ENCODE measurements around the gene SGMS1. TPM values are rescaled to one million over a fixed set of nuclear protein-coding genes. Genes with fewer than 3 reads are reported as not detected.

SGMS1 gene
- polyA plus RNA-seq, 1 of the 3 experiments (the other 2 are of a cell fraction): 6.3 TPM

GRCh38 chr10:50343702-50344331 lies 279.9 kb downstream of the SGMS1 start:
- H3K36me3 ChIP-seq (replicated peaks in 1 of 2; ENCODE audit: control insufficient read depth in 1 of 2, insufficient read depth in 2 of 2, low read length in 1 of 2): peaks cover 13 to 26% of the 10 kb centered on the region in 2 experiments
- WGBS (ENCODE audit: low lambda C conversion rate): 100% methylated on average over 9 of the region's 12 CpGs
- no peak overlapping the region for H3K27ac ChIP-seq (ENCODE audit: low read depth in 2 of 2, low read length in 1 of 2)
- H2AFZ ChIP-seq (ENCODE audit: low read depth): no peak overlapping the region
- CTCF ChIA-PET: interaction anchor here (1.1 kb wide), 1 partner anchor 279 kb away, joined by 3 read pairs; no protein-coding TSS in a partner anchor
- no peaks in the 10 kb centered on the region for H4K20me1 ChIP-seq (ENCODE audit: insufficient read depth)
- H3K9ac ChIP-seq: no peak overlapping the region
- no peaks in the 10 kb centered on the region for H3K9me3 ChIP-seq
- H3K9me2 ChIP-seq: no peaks in the 10 kb centered on the region
- POLR2A ChIA-PET: no interaction called here
- DNase-seq: no peak
- no peak overlapping the region for H3K4me2 ChIP-seq
- no peaks in the 10 kb centered on the region for H3F3A ChIP-seq (replicated peaks; ENCODE audit: insufficient read depth)
- H3K27me3 ChIP-seq (ENCODE audit: insufficient read depth): no peaks in the 10 kb centered on the region
- H3K79me2 ChIP-seq (ENCODE audit: insufficient read depth): peaks cover 10% of the 10 kb centered on the region; the same call in 1 of the 2 replicates
- TF ChIP-seq MXI1 (IDR thresholded peaks at IDR 0.05; ENCODE audit: low read depth, low read length): no peak
- TF ChIP-seq RCOR1 (IDR thresholded peaks at IDR 0.05; ENCODE audit: low read length): no peak
- no peak for TF ChIP-seq ELF1 (IDR thresholded peaks at IDR 0.05)
- no peak for TF ChIP-seq RXRA (IDR thresholded peaks at IDR 0.05; ENCODE audit: borderline replicate concordance, low read depth)
- TF ChIP-seq CTCF (IDR thresholded peaks at IDR 0.05): no peak
- no peak for TF ChIP-seq FOSL2 (IDR thresholded peaks at IDR 0.05; ENCODE audit: borderline replicate concordance, low read depth)
- TF ChIP-seq IRF3 (IDR thresholded peaks at IDR 0.05; ENCODE audit: low read depth, low read length): no peak
- TF ChIP-seq EZH2phosphoT487 (IDR thresholded peaks at IDR 0.05; ENCODE audit: borderline replicate concordance, low read depth): no peak
- TF ChIP-seq USF1 (IDR thresholded peaks at IDR 0.05; ENCODE audit: borderline replicate concordance, low read depth): no peak
- no peak for TF ChIP-seq TCF12 (IDR thresholded peaks at IDR 0.05)
- no peak overlapping the region for H3K4me3 ChIP-seq (ENCODE audit: low read depth in 2 of 2, low read length in 1 of 2)
- H3K4me1 ChIP-seq (ENCODE audit: control insufficient read depth in 1 of 2, insufficient read depth in 2 of 2, low read depth in 1 of 2, low read length in 1 of 2): no peaks in the 10 kb centered on the region

GRCh38 chr10:50341987-50342386 lies 281.8 kb downstream of the SGMS1 start:
- no peak overlapping the region for H2AFZ ChIP-seq (ENCODE audit: low read depth)
- WGBS (ENCODE audit: low lambda C conversion rate): 89% methylated on average over 2 of the region's 2 CpGs
- peaks cover 5% of the 10 kb centered on the region; the same call in 1 of the 2 replicates for H3K79me2 ChIP-seq (ENCODE audit: insufficient read depth)
- ChIA-PET CTCF (no interaction called here), POLR2A (no interaction called here)
- H3K9me3 ChIP-seq: no peaks in the 10 kb centered on the region
- H3K9me2 ChIP-seq: no peaks in the 10 kb centered on the region
- H3K4me3 ChIP-seq (ENCODE audit: low read depth in 2 of 2, low read length in 1 of 2): no peak overlapping the region
- no peaks in the 10 kb centered on the region for H3F3A ChIP-seq (replicated peaks; ENCODE audit: insufficient read depth)
- no peaks in the 10 kb centered on the region for H3K27me3 ChIP-seq (ENCODE audit: insufficient read depth)
- H4K20me1 ChIP-seq (ENCODE audit: insufficient read depth): no peaks in the 10 kb centered on the region
- H3K36me3 ChIP-seq (replicated peaks in 1 of 2; ENCODE audit: control insufficient read depth in 1 of 2, insufficient read depth in 2 of 2, low read length in 1 of 2): peaks cover 13 to 26% of the 10 kb centered on the region in 2 experiments
- no peak for DNase-seq
- H3K4me1 ChIP-seq (ENCODE audit: control insufficient read depth in 1 of 2, insufficient read depth in 2 of 2, low read depth in 1 of 2, low read length in 1 of 2): no peaks in the 10 kb centered on the region
- H3K4me2 ChIP-seq: no peak overlapping the region
- no peak overlapping the region for H3K9ac ChIP-seq
- no peak overlapping the region for H3K27ac ChIP-seq (ENCODE audit: low read depth in 2 of 2, low read length in 1 of 2)
- TF ChIP-seq NFIC (IDR thresholded peaks at IDR 0.05; ENCODE audit: borderline replicate concordance) (no peak), JUND (IDR thresholded peaks at IDR 0.05) (no peak), IRF3 (IDR thresholded peaks at IDR 0.05; ENCODE audit: low read depth, low read length) (no peak), FOSL2 (IDR thresholded peaks at IDR 0.05; ENCODE audit: borderline replicate concordance, low read depth) (no peak), GATA2 (CRISPR knock-in tag; IDR thresholded peaks at IDR 0.05) (no peak), POLR2AphosphoS5 (IDR thresholded peaks at IDR 0.05; ENCODE audit: low read depth, low read length) (no peak), MAX (IDR thresholded peaks at IDR 0.05; ENCODE audit: low read depth) (no peak), RCOR1 (IDR thresholded peaks at IDR 0.05; ENCODE audit: low read length) (no peak), SMC3 (IDR thresholded peaks at IDR 0.05; ENCODE audit: low read depth, low read length) (no peak), MXI1 (IDR thresholded peaks at IDR 0.05; ENCODE audit: low read depth, low read length) (no peak), USF1 (IDR thresholded peaks at IDR 0.05; ENCODE audit: borderline replicate concordance, low read depth) (no peak), TCF12 (IDR thresholded peaks at IDR 0.05) (no peak), PBX3 (IDR thresholded peaks at IDR 0.05) (no peak), RAD21 (IDR thresholded peaks at IDR 0.05; ENCODE audit: low read length) (no peak), EP300 (IDR thresholded peaks at IDR 0.05; ENCODE audit: borderline replicate concordance in 1 of 2, low read depth in 1 of 2, low read length in 1 of 2) (no peak), YY1 (IDR thresholded peaks at IDR 0.05; ENCODE audit: low read depth) (no peak)
